Measurements from ENCODE around the gene PLD2.
A peak's percentile ranks its signal among the peaks of the same experiment; 100 is the strongest.

The PLD2 gene

GRCh38 chr17:4806777-4807604 is at the start of gene PLD2:
Gene PLD2 (plus strand): TSS chr17:4807152. CDS start chr17:4807773, 621 bp downstream.
- peak; percentile 77 for DNase-seq

- no peak for DNase-seq
These were observed 47.1 kb upstream of the PLD2 start for GRCh38 chr17:4759776-4760236.

- peak; percentile 37 for DNase-seq
These were observed 42.4 kb upstream of the PLD2 start for GRCh38 chr17:4764595-4764994.

GRCh38 chr17:4766201-4766600 is 40.8 kb upstream of the PLD2 start:
- DNase-seq, result no peak

GRCh38 chr17:4766723-4767122 is 40.2 kb upstream of the PLD2 start:
- no peak for DNase-seq

DNA sequence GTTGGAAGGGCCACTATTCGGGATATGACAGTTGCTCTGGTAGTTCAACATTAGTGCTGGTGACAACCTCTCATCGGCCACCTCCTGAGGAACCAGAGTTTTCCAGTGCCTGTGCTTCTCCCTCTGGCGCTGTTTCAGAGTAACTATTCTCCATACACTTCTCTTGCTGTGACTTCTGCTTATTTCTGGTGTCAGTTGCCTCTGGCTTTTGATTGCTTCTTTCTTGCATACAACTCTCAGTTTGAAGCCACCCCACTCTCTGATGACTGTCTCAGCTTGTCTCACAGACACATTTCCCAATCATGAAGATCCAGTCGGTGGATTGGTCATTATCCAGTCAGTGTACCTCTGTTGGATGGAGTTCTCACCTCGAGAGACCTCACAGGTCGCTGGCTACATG is 38.7 kb upstream of the PLD2 start:
- no peak for DNase-seq

- no peak for DNase-seq
These were observed 37.3 kb upstream of the PLD2 start for GRCh38 chr17:4769628-4770027.

DNA sequence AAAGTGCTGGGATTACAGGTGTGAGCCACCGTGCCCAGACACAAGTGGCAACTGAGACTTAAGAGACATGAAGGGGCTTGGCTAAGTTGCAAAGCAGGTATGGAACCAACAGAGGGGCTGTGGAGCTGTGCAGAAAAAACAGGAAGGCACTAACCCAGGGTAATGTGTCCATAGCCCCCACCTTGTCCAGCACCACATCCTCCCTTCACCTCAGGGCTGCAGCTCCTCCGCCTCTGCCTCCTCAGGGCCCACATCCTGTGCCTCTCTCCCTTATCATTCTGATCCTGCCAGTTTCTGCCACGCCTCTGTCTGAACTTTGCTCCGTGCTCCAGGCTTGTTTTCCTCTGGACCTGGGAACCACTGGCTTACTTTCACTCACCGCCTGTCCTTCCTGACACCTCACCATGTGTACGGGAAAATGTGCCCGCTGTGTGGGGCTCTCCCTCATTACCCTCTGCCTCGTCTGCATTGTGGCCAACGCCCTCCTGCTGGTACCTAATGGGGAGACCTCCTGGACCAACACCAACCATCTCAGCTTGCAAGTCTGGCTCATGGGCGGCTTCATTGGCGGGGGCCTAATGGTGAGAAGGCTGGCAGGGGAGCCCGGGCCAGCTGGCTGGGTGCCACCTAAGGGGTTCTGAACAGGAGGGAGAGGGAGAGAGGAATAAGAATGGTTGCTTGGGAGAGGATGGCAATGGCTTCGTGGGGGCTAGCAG is 35.3 kb upstream of the PLD2 start, which contains the start of gene TM4SF5:
TSS of gene TM4SF5 (plus strand) at position 368 of the 716 bp plus-strand sequence. CDS start at position 405, 37 bp downstream.
- DNase-seq, result no peak

DNA sequence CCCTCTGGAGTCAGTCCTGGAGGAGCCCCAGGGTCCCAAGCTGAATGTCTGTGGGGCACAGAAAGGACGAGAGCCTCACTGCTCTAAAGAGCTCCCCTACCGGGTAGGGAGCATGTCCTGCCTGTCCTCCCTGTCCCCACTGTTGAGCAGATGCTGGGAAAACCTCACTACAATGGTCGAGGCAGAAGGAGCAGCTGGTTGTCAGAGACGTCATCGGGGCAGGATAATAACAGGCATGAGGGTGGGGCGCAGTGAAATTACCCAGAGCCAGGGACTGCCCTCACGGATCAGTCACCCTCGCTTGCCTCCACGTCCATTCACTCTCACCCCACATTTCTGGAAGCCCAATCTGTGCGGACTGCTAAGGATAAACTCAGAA is 34.7 kb upstream of the PLD2 start:
- DNase-seq, result no peak

DNA sequence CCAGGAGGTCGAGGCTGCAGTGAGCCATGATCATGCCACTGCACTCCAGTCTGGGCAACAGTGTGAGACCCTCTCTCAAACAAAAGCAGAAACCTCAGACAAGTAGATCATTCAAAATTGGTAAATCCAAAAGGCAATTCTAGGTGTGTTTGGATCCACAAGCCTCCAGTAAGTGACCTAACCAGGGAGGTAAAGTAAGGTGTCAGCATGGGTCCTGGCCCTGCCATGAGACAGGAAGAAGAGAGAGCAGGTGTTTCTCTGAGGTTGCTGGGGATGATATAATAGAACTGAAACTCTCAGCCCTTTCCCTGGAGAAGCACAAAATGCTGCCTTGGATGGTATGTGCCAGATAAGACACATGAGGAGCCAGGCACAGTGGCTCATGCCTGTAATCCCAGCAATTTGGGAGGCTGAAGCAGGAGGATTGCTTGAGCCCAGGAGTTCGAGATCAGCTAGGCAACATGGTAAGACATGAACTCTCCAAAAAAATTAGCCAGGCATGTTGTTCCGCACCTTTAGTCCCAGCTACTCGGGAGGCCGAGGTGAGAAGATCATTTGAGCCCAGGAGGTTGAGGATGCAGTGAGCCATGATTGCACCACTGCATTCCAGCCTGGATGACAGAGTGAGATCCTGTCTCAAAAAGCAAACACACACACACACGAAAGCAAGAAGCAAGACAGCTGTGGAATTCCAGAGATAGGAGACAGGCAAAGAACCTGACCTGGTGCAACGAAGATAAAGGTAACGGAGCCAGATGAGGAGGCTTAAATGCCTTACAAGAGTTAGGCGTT is 28.8 kb upstream of the PLD2 start:
- DNase-seq, result no peak

DNA sequence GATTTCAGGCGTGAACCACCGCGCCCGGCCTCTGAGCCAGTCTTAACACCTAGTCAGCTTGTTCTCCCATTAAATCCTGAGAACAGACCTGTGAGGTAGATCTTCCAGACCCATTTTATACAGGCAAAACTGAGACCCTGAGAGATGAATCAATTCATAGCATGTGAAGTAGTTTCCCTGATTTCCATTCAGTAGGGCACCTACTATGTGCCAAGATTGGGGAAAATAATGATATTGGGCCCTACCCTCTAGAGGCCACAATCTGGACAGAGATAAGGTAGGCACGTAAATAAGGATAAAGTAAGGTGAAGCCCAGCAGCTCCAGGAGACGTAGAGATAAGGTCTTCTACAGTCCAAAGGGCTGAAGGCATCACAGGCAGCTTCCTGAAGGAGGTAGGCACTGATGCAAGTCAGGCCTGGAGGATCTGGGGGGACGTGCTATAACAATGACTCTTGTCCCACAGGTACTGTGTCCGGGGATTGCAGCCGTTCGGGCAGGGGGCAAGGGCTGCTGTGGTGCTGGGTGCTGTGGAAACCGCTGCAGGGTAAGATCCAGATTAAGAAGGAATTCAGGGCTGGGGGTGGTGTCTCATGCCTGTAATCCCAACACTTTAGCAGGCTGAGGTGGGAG is 26.5 kb upstream of the PLD2 start:
- no peak for DNase-seq

DNA sequence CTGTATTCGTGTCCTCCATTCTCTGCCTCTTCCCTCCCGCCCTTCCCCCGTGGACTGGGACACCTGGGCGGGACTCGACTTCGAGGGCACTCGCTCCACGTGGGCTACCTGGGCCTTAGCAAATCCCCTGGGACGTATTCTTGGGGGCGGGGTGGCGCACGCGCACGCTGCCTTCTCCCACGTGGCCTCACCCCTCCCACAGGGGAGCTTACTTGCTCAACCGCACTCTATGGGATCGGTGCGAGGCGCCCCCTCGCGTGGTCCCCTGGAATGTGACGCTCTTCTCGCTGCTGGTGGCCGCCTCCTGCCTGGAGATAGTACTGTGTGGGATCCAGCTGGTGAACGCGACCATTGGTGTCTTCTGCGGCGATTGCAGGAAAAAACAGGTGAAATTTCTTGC is 24.3 kb upstream of the PLD2 start:
- DNase-seq, result no peak

GRCh38 chr17:4785311-4786105 is 21.4 kb upstream of the PLD2 start:
- no peak for DNase-seq

DNA sequence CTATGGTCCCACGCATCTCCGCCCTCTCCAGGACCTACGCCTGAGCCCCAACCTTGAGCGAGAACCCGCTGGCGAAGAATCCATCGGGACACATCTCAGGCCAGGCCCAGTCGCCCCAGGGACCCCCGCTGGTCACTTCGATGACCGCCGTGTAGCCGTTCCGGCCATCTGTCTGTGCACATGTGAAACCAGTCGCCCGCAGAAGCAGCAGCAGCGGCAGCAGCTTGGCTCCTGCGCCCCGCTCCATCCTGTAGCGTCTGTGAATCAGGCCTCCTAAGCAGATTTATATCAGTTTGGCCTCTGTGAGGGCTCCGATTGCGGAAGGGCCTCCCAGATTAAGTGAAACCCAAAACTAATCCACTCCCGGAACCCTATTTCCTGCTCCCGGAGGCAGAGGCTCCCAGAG is 20.8 kb upstream of the PLD2 start, which contains the start of gene VMO1:
TSS of gene VMO1 (minus strand) at position 259 of the 406 bp plus-strand sequence. CDS start at position 247, 12 bp downstream.
- DNase-seq, result no peak

DNA sequence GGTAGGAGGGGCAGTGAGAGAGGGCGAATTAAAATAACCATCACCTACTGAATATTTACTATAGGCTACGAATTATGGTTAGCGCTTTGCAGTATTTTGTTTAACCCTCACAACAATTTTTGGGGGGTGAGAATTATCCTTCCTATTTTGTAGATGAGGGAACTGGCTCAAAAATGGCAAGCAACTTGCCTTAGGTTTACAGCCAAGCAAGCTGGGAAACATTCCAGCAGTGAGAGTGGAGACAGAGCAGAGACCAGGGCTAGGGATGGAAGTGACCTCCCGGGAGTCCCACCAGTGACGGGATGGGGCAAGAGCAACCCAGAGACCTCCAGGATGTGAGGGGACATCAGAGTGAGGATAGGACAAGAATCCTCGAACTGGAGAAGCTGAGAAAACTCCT is 20.4 kb upstream of the PLD2 start:
- DNase-seq, result no peak

DNA sequence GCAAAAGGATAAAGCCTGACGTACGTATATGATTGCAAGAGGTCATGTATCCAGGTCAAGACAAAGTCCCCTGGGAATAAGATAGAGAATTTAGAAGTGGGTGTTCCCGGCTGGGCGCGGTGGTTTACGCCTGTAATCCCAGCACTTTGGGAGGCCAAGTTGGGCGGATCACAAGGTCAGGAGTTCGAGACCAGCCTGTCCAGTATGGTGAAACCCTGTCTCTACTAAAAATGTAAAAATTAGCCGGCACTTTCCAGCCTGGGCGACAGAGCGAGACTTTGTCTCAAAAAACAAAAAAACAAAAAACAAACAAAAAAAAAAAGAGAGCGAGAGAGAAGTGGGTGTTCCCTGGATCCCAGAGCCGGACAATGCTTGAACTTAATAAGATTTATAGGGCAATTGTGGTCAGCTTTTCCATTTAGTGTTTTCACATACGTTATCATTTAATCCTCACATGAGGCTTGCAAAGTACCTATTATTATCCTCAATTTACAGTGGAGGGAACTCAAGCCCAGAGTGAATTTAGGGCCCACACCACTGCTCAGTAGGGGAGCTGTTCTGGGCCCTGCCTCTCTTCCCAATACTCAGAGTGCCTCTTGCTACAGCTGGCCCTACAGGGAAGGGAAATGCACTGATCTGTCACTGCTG is 18.7 kb upstream of the PLD2 start:
- no peak for DNase-seq

GRCh38 chr17:4788807-4789700 is 17.9 kb upstream of the PLD2 start, which contains the start of gene GLTPD2:
Gene GLTPD2 (plus strand): TSS chr17:4788964. CDS start chr17:4789012, 48 bp downstream.
- DNase-seq, result no peak

DNA sequence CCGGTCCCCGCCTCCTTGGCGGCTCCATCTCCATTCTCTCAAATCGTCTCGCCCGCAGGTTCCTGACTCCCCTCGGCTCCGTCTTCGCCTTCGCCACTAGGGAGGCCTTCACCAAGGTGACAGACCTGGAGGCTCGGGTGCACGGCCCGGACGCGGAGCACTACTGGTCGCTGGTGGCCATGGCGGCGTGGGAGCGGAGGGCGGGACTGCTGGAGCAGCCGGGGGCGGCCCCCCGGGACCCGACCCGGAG is 17.3 kb upstream of the PLD2 start:
- DNase-seq, result no peak

DNA sequence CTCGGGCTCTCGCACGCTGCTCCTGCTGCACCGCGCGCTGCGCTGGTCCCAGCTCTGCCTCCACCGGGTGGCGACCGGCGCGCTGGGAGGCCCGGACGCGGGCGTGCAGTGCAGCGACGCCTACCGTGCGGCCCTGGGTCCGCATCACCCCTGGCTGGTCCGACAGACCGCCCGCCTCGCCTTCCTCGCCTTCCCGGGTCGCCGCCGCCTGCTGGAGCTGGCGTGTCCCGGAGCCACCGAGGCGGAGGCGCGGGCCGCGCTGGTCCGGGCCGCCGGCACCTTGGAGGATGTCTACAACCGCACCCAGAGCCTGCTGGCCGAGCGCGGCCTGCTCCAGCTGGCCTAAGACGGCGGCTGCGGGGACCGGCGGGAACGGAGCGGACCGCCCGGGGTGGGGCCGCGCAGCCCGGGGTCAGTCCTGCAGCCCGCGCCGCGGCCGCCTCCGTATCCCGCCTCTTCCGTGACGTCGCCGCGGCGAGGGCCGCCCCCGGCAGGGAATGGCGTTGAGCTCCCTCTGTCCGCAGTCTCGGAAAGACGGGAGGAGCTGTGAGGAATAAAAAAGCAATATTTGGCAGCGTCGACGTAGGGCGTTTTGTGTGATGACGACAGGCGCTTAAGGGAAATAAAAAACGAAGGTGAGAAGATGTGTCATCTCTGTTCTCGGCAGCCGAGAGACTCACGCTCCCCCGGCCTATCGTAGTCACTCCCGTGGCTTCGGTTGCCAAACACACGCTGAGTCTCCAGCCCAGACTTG is 16.8 kb upstream of the PLD2 start:
- peak; percentile 72 for DNase-seq

DNA sequence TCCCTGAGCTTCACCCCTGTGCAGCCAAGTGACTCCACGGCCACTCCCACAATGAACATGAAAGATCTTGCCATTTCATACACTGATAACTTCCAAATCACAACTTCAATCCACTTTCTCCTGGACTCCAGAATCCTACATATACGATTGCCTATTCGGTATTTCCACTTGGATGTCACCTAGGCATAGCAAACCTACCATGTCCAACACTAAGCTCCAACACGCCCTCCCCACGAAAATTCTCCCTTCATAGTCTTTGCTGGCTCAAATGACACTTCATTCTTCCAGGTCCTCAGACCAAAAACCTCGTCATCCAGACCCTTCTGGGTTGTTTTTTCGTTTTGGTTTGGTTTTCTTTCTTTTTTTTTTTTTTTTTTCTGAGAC is 16.3 kb upstream of the PLD2 start:
- DNase-seq, result no peak

All from GDM1 (cell line).